ENCODE results near the gene C3orf52.

Gene C3orf52

GRCh38 chr3:112086875-112087524 is 811 bp downstream of the C3orf52 start:
- DNase-seq (ENCODE audit: low read depth) = no peak

DNA sequence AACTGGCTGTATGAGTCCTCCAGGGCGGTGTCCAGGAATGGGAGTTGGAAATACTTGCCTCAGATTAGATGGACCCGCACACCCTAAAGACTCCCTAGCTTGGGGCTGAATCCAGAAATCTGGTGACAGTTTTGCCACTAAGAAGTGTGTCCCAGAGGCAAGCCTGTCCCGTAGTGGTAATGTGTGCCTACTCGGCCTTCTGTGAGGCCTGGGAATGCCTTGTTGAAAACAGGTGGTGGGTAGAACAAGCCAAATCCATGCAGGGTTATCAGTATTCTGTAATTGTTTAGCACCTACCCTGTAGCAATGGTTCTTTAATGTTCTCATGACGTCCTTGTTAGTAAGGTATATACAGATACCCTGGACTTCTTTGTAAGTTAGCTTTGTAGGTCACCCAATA is 1.6 kb downstream of the C3orf52 start:
- DNase-seq (ENCODE audit: low read depth) = no peak

GRCh38 chr3:112088944-112089343 is 2.8 kb downstream of the C3orf52 start:
- no peak for DNase-seq (ENCODE audit: low read depth)

DNA sequence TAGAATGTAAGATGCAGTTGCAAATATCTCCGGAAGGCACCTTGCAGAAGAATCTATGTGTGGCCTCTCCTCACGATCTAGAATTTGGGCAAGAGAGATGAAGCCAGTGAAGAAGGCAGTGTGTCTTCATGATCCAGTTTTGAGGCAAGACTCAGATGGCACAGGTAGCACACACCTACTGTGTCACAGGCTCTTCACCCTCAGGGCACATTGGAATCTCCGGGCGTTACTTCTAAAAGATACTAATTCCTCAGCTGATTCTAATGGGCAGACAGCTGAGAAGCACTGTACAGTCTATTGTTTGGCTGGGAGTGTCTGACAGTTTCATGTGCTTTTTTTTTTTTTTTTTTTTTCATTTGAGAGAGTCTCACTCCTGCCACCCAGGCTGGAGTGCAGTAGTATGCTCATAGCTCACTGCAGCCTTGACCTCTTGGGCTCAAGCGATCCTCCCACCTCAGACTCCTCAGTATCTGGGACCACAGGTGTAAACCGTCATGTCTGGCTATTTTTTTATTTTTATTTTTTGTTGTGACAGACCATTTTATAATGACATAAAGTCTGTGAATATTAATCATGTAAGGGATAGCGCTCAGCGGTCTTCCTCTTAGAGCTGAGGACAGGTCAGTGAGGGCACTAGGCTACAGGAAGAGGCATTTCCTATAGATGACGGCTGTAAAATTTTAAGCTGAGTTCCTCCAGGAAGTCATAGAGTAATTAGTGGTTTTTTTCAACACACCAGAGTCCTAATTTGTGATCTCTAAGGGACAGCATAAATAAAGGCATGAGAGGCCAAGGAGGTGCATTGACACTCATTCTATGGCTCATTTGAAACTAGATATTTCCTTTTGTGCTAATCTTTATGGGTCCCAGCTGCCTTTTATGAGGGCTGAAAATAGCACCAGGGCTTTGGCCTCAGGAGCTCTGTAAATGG is 4.0 kb downstream of the C3orf52 start:
- no peak for DNase-seq (ENCODE audit: low read depth)

DNA sequence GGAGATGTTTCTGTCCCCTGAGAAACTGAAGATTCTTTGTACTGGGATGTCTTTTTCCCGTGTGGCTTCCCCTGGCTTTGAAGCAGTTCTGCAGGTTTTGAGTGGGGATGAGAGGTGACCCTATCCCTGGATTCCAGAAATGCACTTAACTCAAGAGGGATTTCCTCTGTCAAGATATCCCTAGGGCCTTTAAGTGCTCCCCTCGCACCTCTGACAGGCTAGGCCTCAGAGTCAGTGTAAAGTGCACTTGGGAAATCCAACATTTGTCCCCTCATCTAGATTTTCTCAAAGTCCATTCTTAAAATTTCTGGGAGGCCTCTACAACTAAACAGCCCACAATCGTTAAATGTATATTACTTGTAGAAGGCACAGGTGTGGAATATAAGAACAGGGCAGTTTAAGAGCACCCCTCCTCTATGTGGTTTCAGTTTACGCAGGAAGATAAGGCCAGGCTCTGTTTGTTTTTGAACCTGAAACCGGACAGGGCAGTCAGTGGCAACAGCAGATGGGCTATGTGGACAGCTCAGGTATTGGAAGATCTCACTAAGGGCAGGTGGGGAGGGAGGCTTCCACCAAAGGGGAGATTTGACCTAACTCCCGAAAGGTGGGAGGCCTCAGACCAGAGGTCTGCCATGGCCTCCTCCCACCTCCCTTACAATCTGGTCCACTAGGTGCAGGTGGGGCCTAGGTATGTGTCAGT is 4.8 kb downstream of the C3orf52 start:
- no peak for DNase-seq (ENCODE audit: low read depth)

- no peak for DNase-seq (ENCODE audit: low read depth)
Measured at GRCh38 chr3:112092496-112093179, 6.4 kb downstream of the C3orf52 start.

GRCh38 chr3:112093180-112093522 is 7.0 kb downstream of the C3orf52 start:
- no peak for DNase-seq (ENCODE audit: low read depth)

GRCh38 chr3:112095731-112096130 is 9.5 kb downstream of the C3orf52 start:
- DNase-seq (ENCODE audit: low read depth) = no peak

- DNase-seq (ENCODE audit: low read depth) = no peak
Measured at GRCh38 chr3:112096176-112096575, 10.0 kb downstream of the C3orf52 start.

DNA sequence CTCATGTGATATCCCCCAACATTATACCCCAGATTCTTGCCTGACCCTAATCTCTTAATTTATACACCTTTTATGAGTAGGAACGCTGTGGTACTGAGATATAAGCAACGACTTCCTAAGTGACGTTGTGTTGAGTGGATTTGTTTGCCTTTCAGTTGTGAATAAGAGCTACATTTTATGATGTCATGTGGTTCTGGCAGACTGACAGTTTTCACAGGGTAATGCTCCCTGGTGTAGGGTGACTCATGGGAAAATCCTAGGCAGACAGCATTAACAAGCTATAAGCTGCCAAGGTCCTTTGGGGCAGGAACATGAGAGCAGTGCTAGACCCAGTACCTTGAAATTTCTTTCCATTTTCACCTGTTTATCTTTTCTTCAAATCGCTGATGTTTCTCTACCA is 11.2 kb downstream of the C3orf52 start:
- DNase-seq (ENCODE audit: low read depth) = peak; percentile 99

GRCh38 chr3:112101916-112102315 is 15.7 kb downstream of the C3orf52 start:
- DNase-seq (ENCODE audit: low read depth) = no peak

DNA sequence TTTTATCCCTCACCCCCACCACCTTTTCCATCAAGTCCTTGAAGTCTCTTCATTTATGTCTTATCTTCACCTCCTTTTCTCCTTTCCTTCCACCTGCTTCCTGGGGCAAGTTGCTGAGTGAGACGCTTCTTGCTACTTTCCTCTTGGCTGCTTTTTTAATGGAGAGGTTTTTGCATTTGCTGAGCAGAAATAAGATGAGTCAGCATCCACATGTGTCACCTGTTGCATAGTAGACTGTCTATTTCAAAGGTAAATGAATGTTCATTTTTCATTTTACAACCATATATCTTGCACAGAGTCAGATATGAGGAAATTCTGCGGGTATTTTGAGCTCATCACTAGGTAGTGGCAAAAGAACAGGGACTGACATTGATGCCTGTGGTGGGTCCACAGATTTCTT is 18.6 kb downstream of the C3orf52 start:
- DNase-seq (ENCODE audit: low read depth) = no peak

- no peak for DNase-seq (ENCODE audit: low read depth)
Measured at GRCh38 chr3:112109322-112109721, 23.1 kb downstream of the C3orf52 start.

GRCh38 chr3:112111785-112112402 is 25.7 kb downstream of the C3orf52 start:
- DNase-seq (ENCODE audit: low read depth) = peak; percentile 33

DNA sequence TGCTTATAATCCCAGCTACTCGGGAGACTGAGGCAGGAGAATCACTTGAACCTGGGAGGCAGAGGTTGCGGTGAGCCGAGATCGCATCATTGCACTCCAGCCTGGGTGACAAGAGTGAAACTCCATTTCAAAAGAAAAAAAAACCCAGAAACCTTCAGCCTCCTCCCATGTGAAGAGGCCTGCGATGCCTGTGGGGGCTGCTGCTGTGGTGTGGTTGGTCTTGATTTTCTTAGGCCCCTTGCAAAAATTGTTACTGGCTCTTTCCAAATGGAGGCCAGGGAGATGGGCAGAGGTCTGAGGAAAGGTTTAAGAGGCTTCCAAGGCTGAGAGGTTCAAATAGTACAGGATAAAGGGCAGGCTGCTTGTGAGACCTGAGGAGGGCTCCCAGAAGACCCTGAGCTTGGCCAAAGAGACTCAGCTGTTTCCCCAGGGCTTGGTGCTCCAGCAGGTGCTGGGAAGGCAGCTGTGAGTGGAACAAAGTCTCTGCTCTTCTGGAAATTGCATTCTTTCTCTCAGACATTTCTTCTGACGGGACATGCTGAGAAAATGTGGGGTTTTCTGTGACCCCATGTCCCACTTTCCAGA is 28.5 kb downstream of the C3orf52 start:
- DNase-seq (ENCODE audit: low read depth) = no peak

- no peak for DNase-seq (ENCODE audit: low read depth)
Measured at GRCh38 chr3:112115161-112115739, 29.1 kb downstream of the C3orf52 start.

GRCh38 chr3:112115806-112116383 is 29.7 kb downstream of the C3orf52 start:
- no peak for DNase-seq (ENCODE audit: low read depth)

DNA sequence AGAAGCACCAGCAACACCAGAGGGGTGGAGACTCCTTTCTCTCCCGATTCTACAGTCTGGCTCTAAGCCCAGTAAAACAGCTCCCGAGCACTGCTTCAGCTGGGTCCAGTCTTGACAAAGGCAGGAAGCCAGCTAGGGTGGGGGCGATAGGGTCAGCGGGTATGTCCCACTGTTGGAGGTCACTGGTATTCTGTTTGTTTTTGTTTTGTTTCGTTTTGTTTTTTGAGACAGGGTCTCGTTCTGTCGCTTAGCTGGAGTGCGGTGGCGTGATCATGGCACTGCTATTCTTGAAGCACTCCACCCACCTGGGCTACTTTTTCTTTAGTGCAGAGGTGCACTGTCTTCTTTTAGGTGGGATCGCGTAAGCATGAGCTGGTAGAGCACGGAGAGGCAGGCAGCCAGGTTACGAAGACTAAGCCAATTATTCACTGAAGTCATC is 30.6 kb downstream of the C3orf52 start:
- no peak for DNase-seq (ENCODE audit: low read depth)

GRCh38 chr3:112117415-112117814 is 31.2 kb downstream of the C3orf52 start:
- no peak for DNase-seq (ENCODE audit: low read depth)

GRCh38 chr3:112117841-112118571 is 31.8 kb downstream of the C3orf52 start:
- DNase-seq (ENCODE audit: low read depth) = no peak

Data from GM04504 (cell line).